Mucosa of descending colon (tissue), 3 donors: ENCODE results near the gene HYKK. TPM values are rescaled to one million over a fixed set of nuclear protein-coding genes. Genes with fewer than 3 reads are reported as not detected.

Experiments
- ATAC-seq: fragments of 200-7000 bp; cut with Tn5 transposase; one replicate; pipeline ENCODE4 v1.9.1; 2020; ENCODE audit warnings: mild to moderate bottlenecking, moderate library complexity
- DNase-seq, 3 donors: peaks; one replicate each; pipeline ENCODE4 v3.0.0-alpha.2; 2020
- H3K36me3 ChIP-seq: fragments of 200-600 bp; one replicate; pipeline ENCODE4 v1.8.0; 2021; ENCODE audit warnings: low read depth, mild to moderate bottlenecking
- H3K4me1 ChIP-seq: fragments of 200-600 bp; one replicate; pipeline ENCODE4 v1.8.0; 2021; ENCODE audit warnings: low read depth, mild to moderate bottlenecking
- H3K4me3 ChIP-seq: fragments of 200-600 bp; one replicate; pipeline ENCODE4 v1.8.0; 2021; ENCODE audit warnings: mild to moderate bottlenecking
- H3K9me3 ChIP-seq: fragments of 200-600 bp; one replicate; pipeline ENCODE4 v1.8.0; 2021; ENCODE audit warnings: mild to moderate bottlenecking
- intact Hi-C, 2 donors: fragments of 100-400 bp; cut with DNase I in 1 of 2; cut with micrococcal nuclease in 1 of 2; formaldehyde crosslinking; loops; one replicate each; pipeline versions ENCODE4 v1.11.0 to v1.11.1; 2022; cut with DNase I, micrococcal nuclease
- total RNA-seq, 3 donors: library from RNA; stranded (reverse); fragmentation: NEBNext Ultra II Directional in 2 of 3; extraction: Animal tissue kit (Norgen Biotek cat#: 25700) in 2 of 3; gene quantifications; one replicate each; pipeline versions ENCODE4 v1.2.1 to v1.2.4, GENCODE V29; 2021 to 2023
- TF ChIP-seq, protein P1 (sequence below): fragments of 200-600 bp; IDR thresholded peaks from one replicate; pipeline ENCODE4 v1.8.0; 2022; ENCODE audit warnings: antibody characterized with exemption, mild to moderate bottlenecking
- donor health status: DM: no; HTN: no; CAD: no; lungs with moderate emphysema.
- donor health status: DM: no; HTN: no; CAD: no.
- donor health status: DM: no; HTN: yes; CAD: no.

The HYKK gene
- total RNA-seq, 3 donors from 2014 or later, result 5.7 to 7.8 (median 6.8) TPM

DNA sequence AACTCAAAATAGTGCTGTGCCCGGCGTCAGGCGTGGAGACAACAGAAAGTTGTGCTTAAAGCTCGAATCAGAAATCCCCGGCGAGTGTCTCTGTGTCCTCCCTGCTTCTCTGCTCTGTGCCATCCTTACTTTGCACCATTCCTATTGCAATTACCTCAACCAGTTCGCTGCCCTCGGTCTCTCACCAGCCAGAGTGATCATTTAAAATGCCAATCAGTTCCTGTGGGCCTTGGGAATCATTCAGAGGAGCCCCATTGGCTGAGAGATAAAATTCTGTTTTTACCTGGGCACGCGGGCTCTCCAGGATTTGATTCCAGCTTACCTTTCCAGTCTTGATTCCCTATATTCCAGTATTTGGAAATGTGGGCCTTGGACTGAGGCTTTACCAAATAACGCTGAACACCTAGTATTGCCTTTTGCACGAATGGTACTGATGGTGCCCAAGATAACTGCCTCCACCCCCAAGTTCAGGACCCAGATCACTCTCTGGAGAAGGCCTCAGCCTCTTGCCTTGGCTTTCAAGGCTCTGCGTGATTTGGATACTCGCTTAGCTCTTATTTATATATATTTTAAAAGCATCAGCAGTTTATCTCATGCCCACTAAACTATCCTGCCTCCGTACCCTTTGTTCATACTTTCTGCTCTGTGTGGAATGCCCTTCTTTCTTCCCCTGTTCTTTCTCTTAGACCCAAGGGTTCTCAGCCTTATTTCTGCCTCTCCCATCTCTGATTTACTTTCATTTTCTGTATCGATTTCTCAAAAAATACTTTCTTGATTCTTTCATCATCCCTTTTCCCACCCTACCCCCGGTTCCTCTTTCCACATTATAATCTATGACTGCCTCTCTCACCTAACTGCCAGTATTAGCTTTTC, 33.7 kb downstream of the HYKK start:
- TF ChIP-seq, protein P1, sequence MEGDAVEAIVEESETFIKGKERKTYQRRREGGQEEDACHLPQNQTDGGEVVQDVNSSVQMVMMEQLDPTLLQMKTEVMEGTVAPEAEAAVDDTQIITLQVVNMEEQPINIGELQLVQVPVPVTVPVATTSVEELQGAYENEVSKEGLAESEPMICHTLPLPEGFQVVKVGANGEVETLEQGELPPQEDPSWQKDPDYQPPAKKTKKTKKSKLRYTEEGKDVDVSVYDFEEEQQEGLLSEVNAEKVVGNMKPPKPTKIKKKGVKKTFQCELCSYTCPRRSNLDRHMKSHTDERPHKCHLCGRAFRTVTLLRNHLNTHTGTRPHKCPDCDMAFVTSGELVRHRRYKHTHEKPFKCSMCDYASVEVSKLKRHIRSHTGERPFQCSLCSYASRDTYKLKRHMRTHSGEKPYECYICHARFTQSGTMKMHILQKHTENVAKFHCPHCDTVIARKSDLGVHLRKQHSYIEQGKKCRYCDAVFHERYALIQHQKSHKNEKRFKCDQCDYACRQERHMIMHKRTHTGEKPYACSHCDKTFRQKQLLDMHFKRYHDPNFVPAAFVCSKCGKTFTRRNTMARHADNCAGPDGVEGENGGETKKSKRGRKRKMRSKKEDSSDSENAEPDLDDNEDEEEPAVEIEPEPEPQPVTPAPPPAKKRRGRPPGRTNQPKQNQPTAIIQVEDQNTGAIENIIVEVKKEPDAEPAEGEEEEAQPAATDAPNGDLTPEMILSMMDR, result no peak
- intact Hi-C loops, result no loop called here
- Histone ChIP-seq H3K9me3 (no peaks in the 10 kb centered on the region), H3K4me1 (peaks cover 10% of the 10 kb centered on the region), H3K4me3 (peak overlapping the region; percentile 62), H3K36me3 (peaks cover 6% of the 10 kb centered on the region)
- ATAC-seq (no peak), DNase-seq (peak in 1 of 3 donors; percentile 6)

DNA sequence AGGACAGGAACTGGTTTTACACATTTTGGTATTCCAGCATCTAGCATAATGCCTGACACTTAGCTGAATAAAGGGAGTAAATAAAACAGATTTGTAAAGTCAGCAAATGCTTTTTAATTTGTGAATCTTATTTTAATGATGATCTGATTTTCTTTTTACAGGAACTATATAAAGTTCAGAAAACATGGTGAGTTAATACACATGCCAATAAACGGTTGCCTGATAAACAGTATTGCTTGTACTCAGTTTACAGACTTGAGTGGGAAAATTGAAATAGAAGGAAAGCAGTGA, 34.3 kb downstream of the HYKK start:
- TF ChIP-seq, protein P1, result no peak
- intact Hi-C loops, result no loop called here

DNA sequence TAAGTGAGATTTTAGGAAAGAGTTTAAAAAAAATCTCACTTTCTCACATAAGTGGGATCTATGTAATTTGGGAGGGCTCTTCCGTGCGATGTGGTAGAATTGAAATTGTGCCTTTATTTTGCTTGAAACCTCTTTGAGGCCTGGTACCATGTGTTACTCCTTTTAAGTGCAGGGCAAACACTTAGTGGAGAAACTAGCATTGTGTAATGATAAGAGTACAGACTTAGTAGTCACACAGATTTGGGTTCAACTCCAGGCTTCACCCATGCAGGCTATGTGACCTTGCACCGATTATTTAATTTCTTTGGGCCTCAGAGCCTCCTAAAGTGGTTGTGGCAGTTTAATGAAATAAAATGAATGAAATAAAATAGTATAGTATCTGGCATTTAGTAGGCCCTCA, 35.3 kb downstream of the HYKK start:
- Histone ChIP-seq H3K36me3 (peaks cover 7% of the 10 kb centered on the region), H3K4me3 (no peak overlapping the region), H3K4me1 (peaks cover 10% of the 10 kb centered on the region), H3K9me3 (no peaks in the 10 kb centered on the region)
- intact Hi-C loops, result no loop called here
- TF ChIP-seq, protein P1, result no peak
- DNase-seq, result no peak
- no peak for ATAC-seq

More for the DNA sequence above, 34.3 kb downstream of the HYKK start:
- H3K4me1 ChIP-seq, result peaks cover 10% of the 10 kb centered on the region
- no peak for DNase-seq
- peaks cover 7% of the 10 kb centered on the region for H3K36me3 ChIP-seq
- no peaks in the 10 kb centered on the region for H3K9me3 ChIP-seq
- no peak overlapping the region for H3K4me3 ChIP-seq
- ATAC-seq, result no peak

DNA sequence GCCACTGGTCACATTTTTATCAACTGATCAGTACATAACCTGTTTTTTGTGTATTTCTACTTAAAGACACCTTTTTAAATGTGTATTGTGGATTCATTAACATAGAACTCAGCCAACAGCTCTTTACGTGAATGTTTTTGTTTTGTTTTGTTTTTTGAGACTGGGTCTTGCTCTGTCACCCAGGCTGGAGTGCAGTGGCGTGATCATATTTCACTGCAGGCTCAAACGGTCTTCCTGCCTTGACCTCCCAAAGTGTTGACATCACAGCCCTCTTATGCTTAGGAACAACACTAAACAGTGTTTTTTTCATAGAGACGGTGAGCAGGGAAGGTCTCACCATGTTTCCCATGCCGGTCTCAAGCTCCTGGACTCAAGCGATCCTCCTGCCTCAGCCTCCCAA, 42.8 kb downstream of the HYKK start:
- intact Hi-C loops, result no loop called here
- Histone ChIP-seq H3K9me3 (no peaks in the 10 kb centered on the region), H3K4me3 (no peak overlapping the region), H3K36me3 (peaks cover 17% of the 10 kb centered on the region), H3K4me1 (no peaks in the 10 kb centered on the region)
- TF ChIP-seq, protein P1, result no peak
- DNase-seq (no peak), ATAC-seq (no peak)

DNA sequence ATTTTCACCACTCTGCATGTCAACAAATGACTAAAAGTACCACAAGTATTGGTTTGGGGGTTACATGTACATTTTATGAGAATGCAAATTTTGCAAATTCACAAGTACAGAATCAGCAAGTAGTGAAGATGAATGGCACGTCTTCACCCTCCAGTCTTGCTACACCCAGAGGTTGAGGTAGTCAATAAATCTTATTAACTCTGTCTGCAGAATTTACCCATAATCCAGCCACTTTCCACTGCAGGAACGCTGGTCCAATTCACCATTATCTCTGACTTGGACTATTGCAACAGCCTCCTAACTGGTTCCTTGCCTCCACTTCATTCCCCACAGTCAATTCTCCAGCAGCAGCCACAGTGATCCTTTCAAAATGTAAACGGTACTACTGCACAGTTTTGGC, 43.4 kb downstream of the HYKK start:
- H3K4me3 ChIP-seq, result no peak overlapping the region
- TF ChIP-seq, protein P1, result no peak
- DNase-seq (no peak), ATAC-seq (no peak)
- no peaks in the 10 kb centered on the region for H3K9me3 ChIP-seq
- intact Hi-C loops, result no loop called here
- no peaks in the 10 kb centered on the region for H3K4me1 ChIP-seq
- peaks cover 14% of the 10 kb centered on the region for H3K36me3 ChIP-seq
